ENCODE results near the gene GP9. TPM values are rescaled to one million over a fixed set of nuclear protein-coding genes. Genes with fewer than 3 reads are reported as not detected.

GP9 gene
- total RNA-seq, 1 experiment from 2014 or later, result not detected

- Histone ChIP-seq H3K27me3 (replicated peaks; ENCODE audit: insufficient read depth, low read depth, low read length, poor library complexity) (no peaks in the 10 kb centered on the region), H3K9me3 (ENCODE audit: low read depth, low read length, poor library complexity, severe bottlenecking) (no peaks in the 10 kb centered on the region), H3K4me3 (ENCODE audit: low read depth, low read length, poor library complexity, severe bottlenecking) (no peak overlapping the region), H3K27ac (ENCODE audit: low read depth, low read length, poor library complexity, severe bottlenecking) (no peak overlapping the region), H3K36me3 (ENCODE audit: insufficient read depth, low read length, poor library complexity, severe bottlenecking) (no peaks in the 10 kb centered on the region), H3K4me1 (ENCODE audit: insufficient read depth, low read length, poor library complexity, severe bottlenecking) (no peaks in the 10 kb centered on the region)
- TF ChIP-seq EZH2 (IDR thresholded peaks at IDR 0.05; ENCODE audit: borderline replicate concordance, low read depth, low read length, poor library complexity, severe bottlenecking) (no peak), CTCF (conservative IDR thresholded peaks at IDR 0.05; ENCODE audit: low read depth, low read length) (no peak)
- ChIA-PET POLR2A (ENCODE audit: low non-redundant PET) (no interaction called here), CTCF (no interaction called here)
- intact Hi-C loops (cut with micrococcal nuclease; ENCODE audit: unreplicated experiment), result no loop called here
- no peak for DNase-seq (ENCODE audit: low spot score)
- BruUV-seq (replicated peaks), result no TSS peak
Observed at GRCh38 chr3:129077222-129077621, 16.6 kb downstream of the GP9 start.

DNA sequence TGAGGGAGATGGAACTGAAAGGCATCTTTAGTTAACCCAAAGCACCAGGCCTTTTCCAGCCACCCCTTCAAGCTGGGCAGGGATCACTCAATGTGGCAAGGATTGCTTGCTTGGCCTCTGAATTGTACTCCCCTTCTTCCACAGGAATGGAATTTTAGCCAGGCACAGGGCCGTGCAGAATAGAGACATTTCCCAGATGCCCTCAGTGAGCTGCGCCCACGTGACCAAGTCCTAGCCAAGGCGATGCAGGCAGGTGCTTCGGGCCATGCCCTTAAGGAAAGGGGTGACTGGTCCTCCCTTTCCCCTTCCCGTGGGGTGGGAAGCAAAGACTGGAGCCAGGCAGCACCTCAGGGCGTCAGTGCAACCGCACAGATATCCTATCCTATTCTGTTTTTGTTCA is 17.9 kb downstream of the GP9 start:
- no peaks in the 10 kb centered on the region for H3K36me3 ChIP-seq (ENCODE audit: insufficient read depth, low read length, poor library complexity, severe bottlenecking)
- ChIA-PET CTCF (no interaction called here), POLR2A (ENCODE audit: low non-redundant PET) (no interaction called here)
- H3K27me3 ChIP-seq (replicated peaks; ENCODE audit: insufficient read depth, low read depth, low read length, poor library complexity), result no peaks in the 10 kb centered on the region
- no peaks in the 10 kb centered on the region for H3K4me1 ChIP-seq (ENCODE audit: insufficient read depth, low read length, poor library complexity, severe bottlenecking)
- no peak overlapping the region for H3K4me3 ChIP-seq (ENCODE audit: low read depth, low read length, poor library complexity, severe bottlenecking)
- no peak overlapping the region for H3K27ac ChIP-seq (ENCODE audit: low read depth, low read length, poor library complexity, severe bottlenecking)
- no TSS peak for BruUV-seq (replicated peaks)
- DNase-seq (ENCODE audit: low spot score), result no peak
- intact Hi-C loops (cut with micrococcal nuclease; ENCODE audit: unreplicated experiment), result no loop called here
- TF ChIP-seq EZH2 (IDR thresholded peaks at IDR 0.05; ENCODE audit: borderline replicate concordance, low read depth, low read length, poor library complexity, severe bottlenecking) (no peak), CTCF (conservative IDR thresholded peaks at IDR 0.05; ENCODE audit: low read depth, low read length) (no peak)
- no peaks in the 10 kb centered on the region for H3K9me3 ChIP-seq (ENCODE audit: low read depth, low read length, poor library complexity, severe bottlenecking)

- H3K27me3 ChIP-seq (replicated peaks; ENCODE audit: insufficient read depth, low read depth, low read length, poor library complexity), result no peaks in the 10 kb centered on the region
- BruUV-seq (replicated peaks), result no TSS peak
- ChIA-PET POLR2A (ENCODE audit: low non-redundant PET) (no interaction called here), CTCF (no interaction called here)
- H3K36me3 ChIP-seq (ENCODE audit: insufficient read depth, low read length, poor library complexity, severe bottlenecking), result no peaks in the 10 kb centered on the region
- H3K27ac ChIP-seq (ENCODE audit: low read depth, low read length, poor library complexity, severe bottlenecking), result no peak overlapping the region
- DNase-seq (ENCODE audit: low spot score), result no peak
- no peak overlapping the region for H3K4me3 ChIP-seq (ENCODE audit: low read depth, low read length, poor library complexity, severe bottlenecking)
- intact Hi-C loops (cut with micrococcal nuclease; ENCODE audit: unreplicated experiment), result no loop called here
- no peaks in the 10 kb centered on the region for H3K4me1 ChIP-seq (ENCODE audit: insufficient read depth, low read length, poor library complexity, severe bottlenecking)
- H3K9me3 ChIP-seq (ENCODE audit: low read depth, low read length, poor library complexity, severe bottlenecking), result no peaks in the 10 kb centered on the region
- TF ChIP-seq EZH2 (IDR thresholded peaks at IDR 0.05; ENCODE audit: borderline replicate concordance, low read depth, low read length, poor library complexity, severe bottlenecking) (no peak), CTCF (conservative IDR thresholded peaks at IDR 0.05; ENCODE audit: low read depth, low read length) (no peak)
Observed at GRCh38 chr3:129081503-129081902, 20.9 kb downstream of the GP9 start.

Data from A673 (cell line).